Nephron (organoid): ENCODE measurements around the gene RBM23.
A peak's percentile ranks its signal among the peaks of the same experiment; 100 is the strongest.

Source experiments
- H3K27ac Mint-ChIP-seq, 3 experiments: 2 replicates each; pipeline ENCODE4 v1.8.0; 2020; ENCODE audit warnings: mixed read lengths in 3 of 3, mild to moderate bottlenecking in 2 of 3, moderate library complexity in 1 of 3
- H3K27me3 Mint-ChIP-seq: 2 replicates; pipeline ENCODE4 v1.8.0; 2021; ENCODE audit warnings: low read depth, mild to moderate bottlenecking, moderate library complexity, mixed read lengths
- H3K36me3 Mint-ChIP-seq: 2 replicates; pipeline ENCODE4 v1.8.0; 2020; ENCODE audit warnings: low read depth, mixed read lengths
- H3K4me1 Mint-ChIP-seq: 2 replicates; pipeline ENCODE4 v1.8.0; 2020; ENCODE audit warnings: mixed read lengths
- H3K4me3 Mint-ChIP-seq, 3 experiments: 2 replicates each; pipeline ENCODE4 v1.8.0; 2020; ENCODE audit warnings: mild to moderate bottlenecking in 3 of 3, mixed read lengths in 3 of 3, moderate library complexity in 2 of 3
- H3K9me3 Mint-ChIP-seq: 2 replicates; pipeline ENCODE4 v1.8.0; 2020; ENCODE audit warnings: mixed read lengths
- CTCF ChIP-seq, 3 experiments: fragments of 200-600 bp; sonication (generic); IDR thresholded peaks; one replicate each; pipeline ENCODE4 v1.5.0; 2021; ENCODE audit warnings: antibody characterized with exemption in 3 of 3; ENCODE audit not compliant: unreplicated experiment in 3 of 3

Gene RBM23

GRCh38 chr14:22901799-22902198 is 17.1 kb downstream of the RBM23 start:
- no peak for TF ChIP-seq CTCF (IDR thresholded peaks at IDR 0.05; ENCODE audit: unreplicated experiment in 3 of 3)
- Mint-ChIP-seq H3K27me3 (no peaks in the 10 kb centered on the region), H3K27ac (no peak overlapping the region), H3K9me3 (no peaks in the 10 kb centered on the region), H3K4me3 (no peak overlapping the region), H3K4me1 (no peaks in the 10 kb centered on the region), H3K36me3 (peaks cover 69% of the 10 kb centered on the region)

DNA sequence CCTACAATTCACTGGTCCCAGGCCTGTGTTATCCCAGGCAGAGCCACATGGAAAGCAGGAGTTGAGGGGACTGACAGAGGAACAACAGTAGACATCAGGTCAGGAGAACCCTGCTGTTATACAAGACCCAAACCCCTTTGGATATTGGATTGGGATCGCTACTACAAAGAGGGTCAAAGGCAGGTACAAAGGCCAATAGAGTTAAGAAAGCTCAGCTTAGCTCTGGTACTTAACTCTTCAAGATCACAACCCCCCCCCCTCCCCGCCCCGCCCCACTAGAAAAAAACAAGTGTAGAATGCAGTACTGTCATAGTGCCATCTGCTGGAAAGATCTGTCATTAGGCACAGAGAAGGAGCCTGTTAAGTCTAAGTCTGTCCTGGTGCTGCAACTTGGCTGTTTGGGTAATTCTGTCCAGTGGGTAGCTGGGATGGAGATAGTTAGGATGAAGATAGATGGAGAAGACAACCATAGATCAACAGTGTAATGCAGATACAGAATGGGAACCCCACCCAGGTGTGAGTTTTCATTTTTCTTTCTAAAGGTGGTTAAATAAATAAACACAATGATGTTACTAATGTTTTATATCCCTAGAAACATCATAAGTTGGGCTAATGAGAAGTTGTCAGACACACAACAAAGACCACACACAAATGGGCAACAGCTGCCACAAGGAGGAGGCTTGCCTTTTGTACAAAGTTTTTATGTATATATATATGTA is 18.7 kb downstream of the RBM23 start:
- peak; percentile 43 to 66 (median 52) for TF ChIP-seq CTCF (IDR thresholded peaks at IDR 0.05; ENCODE audit: unreplicated experiment in 3 of 3)
- no peak overlapping the region for H3K4me3 Mint-ChIP-seq
- H3K27me3 Mint-ChIP-seq: no peaks in the 10 kb centered on the region
- no peaks in the 10 kb centered on the region for H3K4me1 Mint-ChIP-seq
- no peaks in the 10 kb centered on the region for H3K9me3 Mint-ChIP-seq
- peak overlapping the region in 2 of 3 experiments; percentile 6 to 28 for H3K27ac Mint-ChIP-seq
- peaks cover 55% of the 10 kb centered on the region for H3K36me3 Mint-ChIP-seq

DNA sequence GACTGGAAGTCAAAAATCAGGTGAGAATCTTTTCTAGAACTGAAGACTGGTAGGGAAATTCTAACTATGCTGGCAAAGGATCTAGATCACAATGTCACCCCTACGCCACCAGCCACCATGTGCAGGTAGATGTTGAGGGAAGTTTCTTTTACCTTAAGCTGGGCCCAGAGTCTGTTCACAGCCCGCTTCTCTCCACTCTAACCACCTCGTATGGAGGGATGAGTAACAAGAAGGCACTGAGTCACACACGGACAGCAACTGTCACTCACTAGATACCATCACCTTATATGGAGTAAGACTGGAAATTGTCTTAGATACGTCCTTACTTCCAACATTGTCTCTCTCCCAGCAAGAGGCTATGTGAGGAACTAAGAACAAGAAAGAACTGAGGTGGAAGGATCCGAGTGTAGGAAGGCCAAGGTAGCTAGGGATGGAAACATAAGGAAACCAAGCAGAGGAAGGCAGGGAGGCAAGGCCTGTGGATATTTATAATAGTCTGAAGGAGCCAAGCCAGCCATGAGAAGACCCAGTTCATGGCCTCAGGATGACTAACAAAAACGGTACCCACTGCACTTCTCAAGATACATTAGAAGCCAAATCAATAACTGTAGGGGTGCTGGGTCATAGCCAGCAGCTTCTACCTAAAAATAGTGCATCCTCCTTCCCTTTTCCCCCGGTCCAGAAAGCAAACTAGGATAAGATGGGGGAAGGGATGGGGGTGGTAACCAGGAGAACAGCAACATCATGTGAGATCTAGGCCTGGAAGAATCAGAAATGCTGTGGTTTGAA is 20.5 kb downstream of the RBM23 start:
- TF ChIP-seq CTCF (IDR thresholded peaks at IDR 0.05; ENCODE audit: unreplicated experiment in 3 of 3): no peak

DNA sequence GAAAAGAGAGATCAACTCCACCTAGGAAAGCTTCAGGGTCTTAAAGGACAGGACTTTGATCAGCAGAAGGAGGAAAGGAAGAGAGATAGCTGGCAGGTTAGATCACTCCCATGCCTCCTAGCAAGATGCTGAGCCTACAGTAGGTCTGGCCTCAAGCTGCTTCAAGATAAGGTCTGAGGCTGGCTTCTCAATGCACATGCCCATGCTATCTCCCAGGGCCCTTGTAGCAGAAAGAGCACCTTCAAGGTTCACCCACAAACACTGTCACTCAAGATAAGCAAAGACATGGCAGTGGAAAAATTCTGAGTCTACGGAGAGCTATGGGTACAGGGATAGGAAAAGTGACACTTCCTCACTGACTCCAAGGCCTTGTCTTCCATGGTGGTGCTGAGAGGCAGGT is 21.6 kb downstream of the RBM23 start:
- H3K27me3 Mint-ChIP-seq: no peaks in the 10 kb centered on the region
- H3K9me3 Mint-ChIP-seq: no peaks in the 10 kb centered on the region
- H3K27ac Mint-ChIP-seq: no peak overlapping the region
- no peaks in the 10 kb centered on the region for H3K4me1 Mint-ChIP-seq
- H3K4me3 Mint-ChIP-seq: no peak overlapping the region
- peaks cover 33% of the 10 kb centered on the region for H3K36me3 Mint-ChIP-seq
- no peak for TF ChIP-seq CTCF (IDR thresholded peaks at IDR 0.05; ENCODE audit: unreplicated experiment in 3 of 3)

More for the DNA sequence above, 20.5 kb downstream of the RBM23 start:
- Mint-ChIP-seq H3K27me3 (no peaks in the 10 kb centered on the region), H3K4me3 (no peak overlapping the region), H3K4me1 (no peaks in the 10 kb centered on the region), H3K36me3 (peaks cover 37% of the 10 kb centered on the region), H3K27ac (peak overlapping the region in 1 of 3 experiments; percentile 8), H3K9me3 (no peaks in the 10 kb centered on the region)

GRCh38 chr14:22896760-22897159 is 22.2 kb downstream of the RBM23 start:
- Mint-ChIP-seq H3K9me3 (no peaks in the 10 kb centered on the region), H3K4me1 (no peaks in the 10 kb centered on the region), H3K36me3 (peaks cover 27% of the 10 kb centered on the region), H3K4me3 (no peak overlapping the region), H3K27ac (no peak overlapping the region), H3K27me3 (no peaks in the 10 kb centered on the region)
- TF ChIP-seq CTCF (IDR thresholded peaks at IDR 0.05; ENCODE audit: unreplicated experiment in 3 of 3): no peak
